ENCODE data around the gene ZBTB39. TPM values are rescaled to one million over a fixed set of nuclear protein-coding genes. Genes with fewer than 3 reads are reported as not detected.

Gene ZBTB39
- total RNA-seq, 1 donor from 2014 or later: 20.8 TPM

DNA sequence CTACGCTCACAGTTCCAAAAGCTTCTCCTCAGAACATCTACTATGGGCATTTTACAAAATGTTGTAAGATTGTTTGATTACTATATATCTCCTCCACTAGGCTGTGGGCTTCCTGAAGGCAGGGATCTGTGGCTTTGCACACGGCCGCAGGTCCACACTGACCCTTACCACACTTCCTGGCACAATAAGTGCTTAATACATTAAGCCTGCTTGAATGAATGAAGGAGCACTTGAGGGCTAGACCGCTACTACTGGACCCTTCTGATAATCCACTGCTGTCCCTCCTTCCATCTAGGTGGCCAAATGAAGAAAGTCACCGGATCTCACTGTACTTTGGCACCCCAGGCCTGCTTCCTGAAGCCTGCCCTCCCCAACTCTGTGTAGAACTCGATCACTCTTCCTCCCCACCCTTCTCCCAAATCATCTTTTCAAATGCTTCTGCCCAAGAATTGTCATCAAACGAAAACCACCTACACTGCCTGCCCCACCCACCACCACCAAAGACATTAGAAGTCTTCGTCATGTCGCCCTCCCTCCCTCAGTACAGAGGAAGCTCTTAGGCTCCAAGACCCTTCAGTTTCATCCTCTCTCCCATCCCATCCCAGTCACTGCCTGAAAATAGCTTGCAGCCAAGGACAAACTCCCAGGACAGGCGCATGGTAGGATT is 596 bp upstream of the ZBTB39 start:
- peaks cover 14% of the 10 kb centered on the region for H3K4me1 Mint-ChIP-seq (ENCODE audit: low read depth)
- H3K36me3 Mint-ChIP-seq (ENCODE audit: insufficient read depth): peaks cover 17% of the 10 kb centered on the region
- no peaks in the 10 kb centered on the region for H3K27me3 Mint-ChIP-seq
- H3K4me3 Mint-ChIP-seq (ENCODE audit: low read depth): peak overlapping the region; percentile 80
- H3K9me3 Mint-ChIP-seq (ENCODE audit: low read depth): no peaks in the 10 kb centered on the region
- TF ChIP-seq, protein P1, sequence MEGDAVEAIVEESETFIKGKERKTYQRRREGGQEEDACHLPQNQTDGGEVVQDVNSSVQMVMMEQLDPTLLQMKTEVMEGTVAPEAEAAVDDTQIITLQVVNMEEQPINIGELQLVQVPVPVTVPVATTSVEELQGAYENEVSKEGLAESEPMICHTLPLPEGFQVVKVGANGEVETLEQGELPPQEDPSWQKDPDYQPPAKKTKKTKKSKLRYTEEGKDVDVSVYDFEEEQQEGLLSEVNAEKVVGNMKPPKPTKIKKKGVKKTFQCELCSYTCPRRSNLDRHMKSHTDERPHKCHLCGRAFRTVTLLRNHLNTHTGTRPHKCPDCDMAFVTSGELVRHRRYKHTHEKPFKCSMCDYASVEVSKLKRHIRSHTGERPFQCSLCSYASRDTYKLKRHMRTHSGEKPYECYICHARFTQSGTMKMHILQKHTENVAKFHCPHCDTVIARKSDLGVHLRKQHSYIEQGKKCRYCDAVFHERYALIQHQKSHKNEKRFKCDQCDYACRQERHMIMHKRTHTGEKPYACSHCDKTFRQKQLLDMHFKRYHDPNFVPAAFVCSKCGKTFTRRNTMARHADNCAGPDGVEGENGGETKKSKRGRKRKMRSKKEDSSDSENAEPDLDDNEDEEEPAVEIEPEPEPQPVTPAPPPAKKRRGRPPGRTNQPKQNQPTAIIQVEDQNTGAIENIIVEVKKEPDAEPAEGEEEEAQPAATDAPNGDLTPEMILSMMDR (IDR thresholded peaks at IDR 0.05; ENCODE audit: unreplicated experiment): no peak
- H3K27ac Mint-ChIP-seq: peak overlapping the region; percentile 31
- no peak for DNase-seq (ENCODE audit: low spot score, unreplicated experiment)

DNA sequence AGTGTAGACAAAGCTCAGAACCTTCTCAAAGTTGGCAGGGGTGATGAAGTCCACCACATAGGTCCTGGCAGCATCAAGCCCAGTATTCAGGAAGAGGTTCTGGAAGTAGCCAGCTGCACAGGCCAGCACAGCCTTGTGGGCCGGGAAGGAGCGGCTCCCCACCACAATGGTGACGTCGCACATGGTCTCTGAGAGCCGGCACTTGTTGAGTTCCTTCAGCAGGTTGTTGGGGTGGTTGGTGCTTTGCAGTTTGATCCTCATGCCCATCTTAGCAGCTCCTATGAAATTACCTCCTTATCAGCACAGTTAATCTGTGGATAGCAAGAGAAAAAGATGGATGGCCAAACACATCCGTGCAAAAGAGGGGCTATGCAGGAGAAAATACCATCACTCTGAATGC is 1.7 kb downstream of the ZBTB39 start:
- TF ChIP-seq, protein P1 (IDR thresholded peaks at IDR 0.05; ENCODE audit: unreplicated experiment): no peak
- Mint-ChIP-seq H3K4me1 (ENCODE audit: low read depth) (peaks cover 22% of the 10 kb centered on the region), H3K27me3 (no peaks in the 10 kb centered on the region), H3K36me3 (ENCODE audit: insufficient read depth) (peaks cover 20% of the 10 kb centered on the region), H3K27ac (no peak overlapping the region), H3K9me3 (ENCODE audit: low read depth) (no peaks in the 10 kb centered on the region), H3K4me3 (ENCODE audit: low read depth) (peak overlapping the region; percentile 87)
- no peak for DNase-seq (ENCODE audit: low spot score, unreplicated experiment)

DNA sequence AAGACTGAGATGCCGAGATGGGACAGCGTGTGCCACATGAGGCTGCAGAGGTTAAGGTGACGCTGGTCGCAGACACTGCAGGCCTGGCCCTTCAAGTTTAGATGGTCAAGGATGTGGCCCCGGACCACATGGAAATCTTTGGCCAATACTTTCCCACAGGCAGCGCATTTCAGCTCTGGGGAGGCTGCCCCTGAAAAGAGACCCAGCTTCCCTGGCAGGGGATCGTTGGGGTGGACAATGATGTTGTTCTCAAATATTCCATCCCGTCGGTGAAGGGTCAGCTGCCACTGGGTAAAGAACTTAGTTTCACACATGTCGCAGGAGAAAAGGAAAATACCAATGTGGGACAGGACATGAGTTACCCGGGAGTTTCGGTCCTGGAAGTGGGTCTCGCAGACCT is 3.0 kb downstream of the ZBTB39 start:
- Mint-ChIP-seq H3K27me3 (no peaks in the 10 kb centered on the region), H3K4me1 (ENCODE audit: low read depth) (peaks cover 21% of the 10 kb centered on the region), H3K27ac (peak overlapping the region; percentile 65), H3K36me3 (ENCODE audit: insufficient read depth) (peaks cover 20% of the 10 kb centered on the region), H3K4me3 (ENCODE audit: low read depth) (no peak overlapping the region), H3K9me3 (ENCODE audit: low read depth) (no peaks in the 10 kb centered on the region)
- TF ChIP-seq, protein P1 (IDR thresholded peaks at IDR 0.05; ENCODE audit: unreplicated experiment): no peak
- DNase-seq (ENCODE audit: low spot score, unreplicated experiment): no peak

DNA sequence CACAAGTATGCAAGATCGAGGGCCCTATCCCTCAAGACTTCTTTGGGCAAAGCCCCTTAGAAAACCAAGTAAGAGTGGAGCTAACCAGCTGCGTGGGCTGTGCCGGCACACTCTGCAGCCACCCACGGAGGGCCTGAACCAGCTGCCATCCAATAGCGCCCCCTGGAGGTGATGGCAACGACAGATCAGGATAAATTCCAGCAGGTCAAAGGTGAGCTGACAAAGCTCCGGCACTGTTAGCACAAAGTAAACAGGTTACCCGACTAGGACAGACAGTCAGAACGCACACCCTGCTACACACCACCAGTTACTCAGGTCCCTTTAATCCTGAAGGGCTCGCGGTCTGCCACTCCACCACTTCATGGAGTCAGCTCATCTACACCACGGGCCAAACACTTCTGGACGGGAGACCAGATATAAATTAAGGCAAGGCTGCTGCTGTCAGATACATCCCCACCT is 4.9 kb downstream of the ZBTB39 start:
- H3K4me3 Mint-ChIP-seq (ENCODE audit: low read depth): peak overlapping the region; percentile 30
- peaks cover 18% of the 10 kb centered on the region for H3K4me1 Mint-ChIP-seq (ENCODE audit: low read depth)
- peaks cover 20% of the 10 kb centered on the region for H3K36me3 Mint-ChIP-seq (ENCODE audit: insufficient read depth)
- H3K27ac Mint-ChIP-seq: no peak overlapping the region
- H3K27me3 Mint-ChIP-seq: no peaks in the 10 kb centered on the region
- peak; percentile 62 for DNase-seq (ENCODE audit: low spot score, unreplicated experiment)
- H3K9me3 Mint-ChIP-seq (ENCODE audit: low read depth): no peaks in the 10 kb centered on the region
- TF ChIP-seq, protein P1 (IDR thresholded peaks at IDR 0.05; ENCODE audit: unreplicated experiment): peak; percentile 83

DNA sequence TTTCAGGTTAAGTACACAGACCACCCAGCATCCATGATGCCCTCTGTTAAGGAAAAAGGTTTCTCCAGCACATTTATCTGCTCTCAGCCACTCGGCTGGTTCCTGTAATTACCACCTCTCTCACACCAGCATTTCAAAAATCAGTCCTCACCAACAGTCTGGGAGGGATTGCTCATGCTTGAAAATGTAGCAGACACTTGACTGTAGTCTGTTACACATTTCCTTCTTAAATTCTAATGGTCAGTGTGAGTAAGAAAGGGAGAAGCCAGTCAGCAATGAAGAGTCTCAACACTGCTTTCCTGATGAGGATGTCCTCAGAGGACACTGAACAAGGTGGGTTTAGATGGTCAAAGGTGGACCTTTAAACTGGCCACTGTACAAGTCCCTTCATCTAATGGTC is 6.0 kb downstream of the ZBTB39 start:
- Mint-ChIP-seq H3K4me1 (ENCODE audit: low read depth) (peaks cover 15% of the 10 kb centered on the region), H3K27ac (no peak overlapping the region), H3K27me3 (no peaks in the 10 kb centered on the region), H3K9me3 (ENCODE audit: low read depth) (no peaks in the 10 kb centered on the region), H3K4me3 (ENCODE audit: low read depth) (no peak overlapping the region), H3K36me3 (ENCODE audit: insufficient read depth) (peaks cover 25% of the 10 kb centered on the region)
- TF ChIP-seq, protein P1 (IDR thresholded peaks at IDR 0.05; ENCODE audit: unreplicated experiment): no peak
- no peak for DNase-seq (ENCODE audit: low spot score, unreplicated experiment)

Measured in progenitor cell of endocrine pancreas (in vitro differentiated cells).